HL-60 (cell line): ENCODE results near the gene WDR7.

Source experiments
- DNase-seq, 2 experiments: peaks; one replicate each; pipeline ENCODE4 v3.0.0-alpha.2; 2010 to 2020; ENCODE audit warnings: low read depth in 1 of 2, low spot score in 1 of 2
- H3K27ac ChIP-seq: fragments of 250-450 bp; sonication (Bioruptor Pico); replicated peaks from 2 replicates; pipeline ENCODE4 v1.5.1; 2020; ENCODE audit warnings: mild to moderate bottlenecking, moderate library complexity
- H3K27me3 ChIP-seq: fragments of 250-450 bp; sonication (Bioruptor Pico); 2 replicates; pipeline ENCODE4 v1.5.1; 2021; ENCODE audit warnings: mild to moderate bottlenecking, moderate library complexity; ENCODE audit not compliant: insufficient read depth, poor library complexity, severe bottlenecking
- H3K4me3 ChIP-seq: replicated peaks from 2 replicates; pipeline ENCODE4 v1.5.1; 2011; ENCODE audit warnings: mild to moderate bottlenecking, control low read depth, low read length; ENCODE audit not compliant: insufficient read depth
- GABPA ChIP-seq: IDR thresholded peaks from 2 replicates; pipeline ENCODE4 v1.6.1; 2012; ENCODE audit warnings: low read depth
- POLR2AphosphoS5 ChIP-seq: IDR thresholded peaks from 2 replicates; pipeline ENCODE4 v1.6.1; 2012; ENCODE audit warnings: low read depth
- SPI1 ChIP-seq: IDR thresholded peaks from 2 replicates; pipeline ENCODE4 v1.6.1; 2012; ENCODE audit warnings: low read depth, mild to moderate bottlenecking, borderline replicate concordance
- TF ChIP-seq, protein P1 (sequence below): IDR thresholded peaks from 2 replicates; pipeline ENCODE4 v1.6.1; 2012; ENCODE audit warnings: low read depth; ENCODE audit not compliant: insufficient replicate concordance
- TF ChIP-seq, protein P2 (sequence below): IDR thresholded peaks from one replicate; pipeline ENCODE4 v1.5.1; 2011; ENCODE audit warnings: low read length, control low read depth, inconsistent platforms; ENCODE audit not compliant: insufficient read depth

Gene WDR7

DNA sequence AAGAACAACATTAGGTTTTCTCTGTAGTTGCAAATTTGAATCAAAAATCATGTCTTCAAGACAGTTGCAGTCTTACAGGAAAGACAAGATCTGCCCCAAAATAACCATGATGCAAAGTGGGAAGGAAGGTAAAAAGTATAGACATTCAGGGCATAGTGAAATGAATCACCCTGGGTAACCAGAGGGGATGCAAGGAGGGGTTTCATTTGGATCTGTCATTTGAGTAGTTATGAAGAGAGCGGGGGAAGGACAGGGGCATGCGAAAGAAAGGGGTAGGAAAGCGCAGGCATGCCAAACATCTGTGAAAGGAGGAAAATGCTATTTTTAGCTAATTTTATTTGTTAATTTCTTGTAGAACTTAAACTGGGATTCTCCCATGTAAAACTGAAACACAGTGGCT, 276.6 kb downstream of the WDR7 start:
- no peak overlapping the region for H3K27ac ChIP-seq
- no peaks in the 10 kb centered on the region for H3K27me3 ChIP-seq
- H3K4me3 ChIP-seq, result no peak overlapping the region
- DNase-seq, result no peak
- TF ChIP-seq SPI1, result no peak
- TF ChIP-seq POLR2AphosphoS5, result no peak
- TF ChIP-seq, protein P1, sequence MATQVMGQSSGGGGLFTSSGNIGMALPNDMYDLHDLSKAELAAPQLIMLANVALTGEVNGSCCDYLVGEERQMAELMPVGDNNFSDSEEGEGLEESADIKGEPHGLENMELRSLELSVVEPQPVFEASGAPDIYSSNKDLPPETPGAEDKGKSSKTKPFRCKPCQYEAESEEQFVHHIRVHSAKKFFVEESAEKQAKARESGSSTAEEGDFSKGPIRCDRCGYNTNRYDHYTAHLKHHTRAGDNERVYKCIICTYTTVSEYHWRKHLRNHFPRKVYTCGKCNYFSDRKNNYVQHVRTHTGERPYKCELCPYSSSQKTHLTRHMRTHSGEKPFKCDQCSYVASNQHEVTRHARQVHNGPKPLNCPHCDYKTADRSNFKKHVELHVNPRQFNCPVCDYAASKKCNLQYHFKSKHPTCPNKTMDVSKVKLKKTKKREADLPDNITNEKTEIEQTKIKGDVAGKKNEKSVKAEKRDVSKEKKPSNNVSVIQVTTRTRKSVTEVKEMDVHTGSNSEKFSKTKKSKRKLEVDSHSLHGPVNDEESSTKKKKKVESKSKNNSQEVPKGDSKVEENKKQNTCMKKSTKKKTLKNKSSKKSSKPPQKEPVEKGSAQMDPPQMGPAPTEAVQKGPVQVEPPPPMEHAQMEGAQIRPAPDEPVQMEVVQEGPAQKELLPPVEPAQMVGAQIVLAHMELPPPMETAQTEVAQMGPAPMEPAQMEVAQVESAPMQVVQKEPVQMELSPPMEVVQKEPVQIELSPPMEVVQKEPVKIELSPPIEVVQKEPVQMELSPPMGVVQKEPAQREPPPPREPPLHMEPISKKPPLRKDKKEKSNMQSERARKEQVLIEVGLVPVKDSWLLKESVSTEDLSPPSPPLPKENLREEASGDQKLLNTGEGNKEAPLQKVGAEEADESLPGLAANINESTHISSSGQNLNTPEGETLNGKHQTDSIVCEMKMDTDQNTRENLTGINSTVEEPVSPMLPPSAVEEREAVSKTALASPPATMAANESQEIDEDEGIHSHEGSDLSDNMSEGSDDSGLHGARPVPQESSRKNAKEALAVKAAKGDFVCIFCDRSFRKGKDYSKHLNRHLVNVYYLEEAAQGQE, result no peak

DNA sequence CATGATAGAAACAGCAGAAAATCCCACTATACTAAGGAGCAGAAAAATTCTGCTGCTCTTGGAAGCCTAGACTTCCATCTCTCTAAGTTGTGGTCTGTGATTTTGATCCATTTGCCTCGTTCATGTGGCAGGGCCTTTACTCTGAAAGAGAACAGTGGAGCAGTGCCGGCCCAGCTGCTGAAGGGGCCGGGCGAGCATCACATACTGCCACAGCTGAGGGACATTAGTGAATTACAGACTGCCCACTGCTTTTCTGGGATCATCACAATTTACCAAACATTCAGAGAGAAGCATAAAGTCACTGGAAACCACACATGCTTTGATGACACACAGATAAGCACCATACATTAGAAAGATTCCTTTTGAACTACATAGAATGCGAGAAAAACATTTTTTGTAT, 278.7 kb downstream of the WDR7 start:
- no peak overlapping the region for H3K4me3 ChIP-seq

DNA sequence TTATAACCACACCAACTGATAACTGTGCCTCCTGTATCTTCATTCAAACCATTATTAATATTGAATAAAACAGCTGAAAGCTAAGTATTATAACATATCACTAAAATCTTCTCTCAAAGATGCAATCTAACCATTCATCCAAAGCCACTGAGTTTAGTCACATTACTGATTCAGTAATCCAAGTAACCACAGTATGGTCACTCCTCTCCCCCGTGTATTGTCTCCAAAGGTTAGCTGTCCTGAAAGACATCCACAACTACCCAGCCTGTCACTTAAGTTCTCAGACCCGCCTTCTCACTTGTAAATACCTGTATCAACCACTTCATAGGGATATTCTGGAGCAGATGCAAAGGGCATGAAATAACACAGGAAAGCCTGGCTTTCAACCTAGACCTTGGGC, 282.3 kb downstream of the WDR7 start:
- no peak overlapping the region for H3K27ac ChIP-seq
- TF ChIP-seq GABPA (no peak), POLR2AphosphoS5 (no peak), SPI1 (no peak)
- TF ChIP-seq, protein P2, sequence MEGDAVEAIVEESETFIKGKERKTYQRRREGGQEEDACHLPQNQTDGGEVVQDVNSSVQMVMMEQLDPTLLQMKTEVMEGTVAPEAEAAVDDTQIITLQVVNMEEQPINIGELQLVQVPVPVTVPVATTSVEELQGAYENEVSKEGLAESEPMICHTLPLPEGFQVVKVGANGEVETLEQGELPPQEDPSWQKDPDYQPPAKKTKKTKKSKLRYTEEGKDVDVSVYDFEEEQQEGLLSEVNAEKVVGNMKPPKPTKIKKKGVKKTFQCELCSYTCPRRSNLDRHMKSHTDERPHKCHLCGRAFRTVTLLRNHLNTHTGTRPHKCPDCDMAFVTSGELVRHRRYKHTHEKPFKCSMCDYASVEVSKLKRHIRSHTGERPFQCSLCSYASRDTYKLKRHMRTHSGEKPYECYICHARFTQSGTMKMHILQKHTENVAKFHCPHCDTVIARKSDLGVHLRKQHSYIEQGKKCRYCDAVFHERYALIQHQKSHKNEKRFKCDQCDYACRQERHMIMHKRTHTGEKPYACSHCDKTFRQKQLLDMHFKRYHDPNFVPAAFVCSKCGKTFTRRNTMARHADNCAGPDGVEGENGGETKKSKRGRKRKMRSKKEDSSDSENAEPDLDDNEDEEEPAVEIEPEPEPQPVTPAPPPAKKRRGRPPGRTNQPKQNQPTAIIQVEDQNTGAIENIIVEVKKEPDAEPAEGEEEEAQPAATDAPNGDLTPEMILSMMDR, result no peak
- TF ChIP-seq, protein P1, result no peak
- H3K27me3 ChIP-seq, result no peaks in the 10 kb centered on the region
- DNase-seq, result no peak
- no peak overlapping the region for H3K4me3 ChIP-seq

More for the DNA sequence above, 278.7 kb downstream of the WDR7 start:
- Histone ChIP-seq H3K27ac (no peak overlapping the region), H3K27me3 (no peaks in the 10 kb centered on the region)
- TF ChIP-seq, protein P2, result no peak
- TF ChIP-seq GABPA (no peak), SPI1 (no peak), POLR2AphosphoS5 (no peak)
- TF ChIP-seq, protein P1, result no peak
- no peak for DNase-seq

DNA sequence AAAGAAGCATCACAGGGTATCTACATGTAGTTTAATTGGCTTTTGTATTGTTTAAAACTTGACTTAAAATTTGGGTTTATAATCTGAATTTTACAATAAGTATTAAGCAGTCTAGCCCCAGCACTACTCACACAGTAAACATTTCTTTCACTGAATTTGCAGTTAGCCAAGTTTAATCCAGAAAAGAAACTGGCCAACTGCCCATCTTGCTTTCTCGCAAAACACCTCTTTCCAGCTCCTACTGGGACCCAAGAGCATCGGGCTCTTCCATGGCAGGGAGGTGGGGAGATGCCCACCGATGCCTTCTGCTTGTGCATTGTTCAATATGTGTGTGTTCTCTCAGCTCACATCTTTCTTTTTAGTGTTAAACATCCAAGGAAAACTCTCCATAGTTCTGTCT, 283.0 kb downstream of the WDR7 start:
- no peak overlapping the region for H3K27ac ChIP-seq
- no peaks in the 10 kb centered on the region for H3K27me3 ChIP-seq
- no peak for DNase-seq
- no peak overlapping the region for H3K4me3 ChIP-seq
- TF ChIP-seq, protein P1, result no peak
- TF ChIP-seq, protein P2, result no peak
- no peak for TF ChIP-seq SPI1
- TF ChIP-seq POLR2AphosphoS5, result no peak
- no peak for TF ChIP-seq GABPA
